Osteocyte (in vitro differentiated cells): Measurements from ENCODE around the gene ERLIN1. TPM values are rescaled to one million over a fixed set of nuclear protein-coding genes. Genes with fewer than 3 reads are reported as not detected.

Experiments used
- DNase-seq: peaks from one replicate; pipeline ENCODE4 v3.0.0; 2021; ENCODE audit warnings: mixed read lengths; ENCODE audit not compliant: unreplicated experiment; ENCODE audit errors: extremely low spot score
- H3K27ac Mint-ChIP-seq: one replicate; pipeline ENCODE4 v1.8.0; 2021; ENCODE audit warnings: mild to moderate bottlenecking, mixed read lengths; ENCODE audit not compliant: unreplicated experiment
- H3K27me3 Mint-ChIP-seq: one replicate; pipeline ENCODE4 v1.8.0; 2021; ENCODE audit warnings: mixed read lengths; ENCODE audit not compliant: unreplicated experiment
- H3K36me3 Mint-ChIP-seq: one replicate; pipeline ENCODE4 v1.8.0; 2021; ENCODE audit warnings: mixed read lengths; ENCODE audit not compliant: unreplicated experiment
- H3K4me1 Mint-ChIP-seq: one replicate; pipeline ENCODE4 v1.8.0; 2021; ENCODE audit warnings: mixed read lengths; ENCODE audit not compliant: unreplicated experiment
- H3K4me3 Mint-ChIP-seq: one replicate; pipeline ENCODE4 v1.8.0; 2021; ENCODE audit warnings: mild to moderate bottlenecking, moderate library complexity, mixed read lengths; ENCODE audit not compliant: unreplicated experiment
- H3K9me3 Mint-ChIP-seq: one replicate; pipeline ENCODE4 v1.8.0; 2021; ENCODE audit warnings: mixed read lengths; ENCODE audit not compliant: unreplicated experiment
- total RNA-seq: library from RNA; stranded (reverse); gene quantifications from 2 replicates; pipeline ENCODE4 v1.2.1, GENCODE V29; 2021
- TF ChIP-seq, protein P1 (sequence below): fragments of 200-600 bp; sonication (generic); IDR thresholded peaks from 2 replicates; pipeline ENCODE4 v1.5.0; 2021; ENCODE audit warnings: antibody characterized with exemption, mild to moderate bottlenecking, moderate library complexity

The ERLIN1 gene
- total RNA-seq, 1 donor from 2014 or later, result 28.2 TPM

DNA sequence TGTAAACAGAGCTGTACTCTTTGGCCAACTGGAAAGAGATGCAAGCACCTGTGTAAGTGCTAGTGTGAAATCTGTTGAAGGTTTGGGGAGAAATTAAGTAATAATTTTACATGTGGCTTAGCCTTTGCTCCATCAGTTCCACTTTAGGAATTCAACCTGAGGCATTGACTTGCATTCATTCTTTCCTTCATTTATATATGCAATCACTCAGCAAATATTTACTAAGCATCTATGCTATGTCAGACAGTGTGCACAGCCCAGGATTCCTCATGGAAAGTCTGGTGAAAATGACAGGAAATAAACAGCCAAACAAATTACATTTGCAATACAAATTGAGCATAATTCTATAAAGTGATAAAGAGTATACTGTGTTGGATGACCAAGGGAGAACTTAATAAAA is 50.3 kb downstream of the ERLIN1 start:
- TF ChIP-seq, protein P1, sequence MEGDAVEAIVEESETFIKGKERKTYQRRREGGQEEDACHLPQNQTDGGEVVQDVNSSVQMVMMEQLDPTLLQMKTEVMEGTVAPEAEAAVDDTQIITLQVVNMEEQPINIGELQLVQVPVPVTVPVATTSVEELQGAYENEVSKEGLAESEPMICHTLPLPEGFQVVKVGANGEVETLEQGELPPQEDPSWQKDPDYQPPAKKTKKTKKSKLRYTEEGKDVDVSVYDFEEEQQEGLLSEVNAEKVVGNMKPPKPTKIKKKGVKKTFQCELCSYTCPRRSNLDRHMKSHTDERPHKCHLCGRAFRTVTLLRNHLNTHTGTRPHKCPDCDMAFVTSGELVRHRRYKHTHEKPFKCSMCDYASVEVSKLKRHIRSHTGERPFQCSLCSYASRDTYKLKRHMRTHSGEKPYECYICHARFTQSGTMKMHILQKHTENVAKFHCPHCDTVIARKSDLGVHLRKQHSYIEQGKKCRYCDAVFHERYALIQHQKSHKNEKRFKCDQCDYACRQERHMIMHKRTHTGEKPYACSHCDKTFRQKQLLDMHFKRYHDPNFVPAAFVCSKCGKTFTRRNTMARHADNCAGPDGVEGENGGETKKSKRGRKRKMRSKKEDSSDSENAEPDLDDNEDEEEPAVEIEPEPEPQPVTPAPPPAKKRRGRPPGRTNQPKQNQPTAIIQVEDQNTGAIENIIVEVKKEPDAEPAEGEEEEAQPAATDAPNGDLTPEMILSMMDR, result no peak
- Mint-ChIP-seq H3K36me3 (no peaks in the 10 kb centered on the region), H3K4me3 (no peak overlapping the region), H3K9me3 (no peaks in the 10 kb centered on the region), H3K4me1 (no peaks in the 10 kb centered on the region), H3K27me3 (peaks cover 54% of the 10 kb centered on the region), H3K27ac (no peak overlapping the region)
- DNase-seq, result no peak

DNA sequence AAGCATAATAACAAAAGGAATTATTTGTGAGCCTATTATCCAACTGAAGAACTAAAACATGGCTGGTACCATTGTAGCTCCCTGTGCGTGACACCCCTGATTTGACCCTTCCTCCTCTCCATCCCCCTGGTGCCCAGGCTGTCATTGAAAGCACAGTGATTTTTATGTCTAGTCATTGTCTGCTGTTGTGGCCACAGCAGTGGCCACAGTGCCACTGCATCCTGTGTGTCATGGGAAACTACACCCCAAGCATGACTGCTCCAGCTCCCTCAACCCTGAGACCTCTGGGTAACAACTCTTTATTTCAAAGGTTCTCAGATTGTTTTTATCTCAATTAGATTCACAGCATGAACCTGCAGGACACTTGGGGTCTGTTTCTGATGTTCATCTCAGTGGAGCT is 52.0 kb downstream of the ERLIN1 start:
- H3K36me3 Mint-ChIP-seq, result no peaks in the 10 kb centered on the region
- no peaks in the 10 kb centered on the region for H3K4me1 Mint-ChIP-seq
- H3K27me3 Mint-ChIP-seq, result peaks cover 41% of the 10 kb centered on the region
- H3K4me3 Mint-ChIP-seq, result no peak overlapping the region
- H3K9me3 Mint-ChIP-seq, result no peaks in the 10 kb centered on the region
- no peak overlapping the region for H3K27ac Mint-ChIP-seq
- no peak for DNase-seq
- TF ChIP-seq, protein P1, result no peak

- H3K27ac Mint-ChIP-seq, result no peak overlapping the region
- no peak overlapping the region for H3K4me3 Mint-ChIP-seq
- TF ChIP-seq, protein P1, result no peak
- H3K9me3 Mint-ChIP-seq, result no peaks in the 10 kb centered on the region
- peaks cover 44% of the 10 kb centered on the region for H3K27me3 Mint-ChIP-seq
- no peak for DNase-seq
- H3K36me3 Mint-ChIP-seq, result no peaks in the 10 kb centered on the region
- H3K4me1 Mint-ChIP-seq, result no peaks in the 10 kb centered on the region
Observed at GRCh38 chr10:100132427-100132826, 53.4 kb downstream of the ERLIN1 start.

- peaks cover 41% of the 10 kb centered on the region for H3K27me3 Mint-ChIP-seq
- DNase-seq, result no peak
- TF ChIP-seq, protein P1, result no peak
- H3K27ac Mint-ChIP-seq, result no peak overlapping the region
- no peaks in the 10 kb centered on the region for H3K4me1 Mint-ChIP-seq
- H3K36me3 Mint-ChIP-seq, result no peaks in the 10 kb centered on the region
- no peak overlapping the region for H3K4me3 Mint-ChIP-seq
- H3K9me3 Mint-ChIP-seq, result no peaks in the 10 kb centered on the region
Observed at GRCh38 chr10:100131571-100131970, 54.3 kb downstream of the ERLIN1 start.

DNA sequence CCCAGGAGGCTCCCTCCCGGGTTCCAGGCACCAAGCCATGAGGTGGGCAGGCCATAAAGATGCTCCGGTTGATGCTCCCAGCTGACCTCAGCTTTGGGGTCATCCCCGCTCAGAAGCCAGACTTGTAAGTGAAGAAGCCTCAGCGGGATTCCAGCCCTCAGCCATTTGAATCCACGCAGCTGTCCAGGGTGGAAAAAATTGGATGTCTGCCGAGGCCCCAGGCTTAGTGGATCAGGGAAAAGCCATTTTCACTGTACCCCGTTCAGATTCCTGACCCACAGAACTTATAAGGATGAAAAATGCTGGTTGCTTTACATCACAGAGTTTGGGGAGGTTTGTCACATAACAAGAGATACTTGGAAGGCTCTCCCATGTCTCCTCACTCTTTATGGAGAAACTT is 55.0 kb downstream of the ERLIN1 start:
- Mint-ChIP-seq H3K4me1 (no peaks in the 10 kb centered on the region), H3K9me3 (no peaks in the 10 kb centered on the region), H3K27ac (no peak overlapping the region), H3K36me3 (no peaks in the 10 kb centered on the region), H3K4me3 (no peak overlapping the region), H3K27me3 (peaks cover 34% of the 10 kb centered on the region)
- no peak for DNase-seq
- TF ChIP-seq, protein P1, result no peak
